ENCODE results near the gene CTH.
"Not testable (repeated sequence)": the region's sequence is repeated elsewhere in the genome, so short reads cannot be mapped to it uniquely, and the experiment has no call there.

The CTH gene

GRCh38 chr1:70405780-70406416 is 5.2 kb upstream of the CTH start:
- DNase-seq (ENCODE audit: low read depth in 4 of 4, low spot score in 1 of 4): no peak

GRCh38 chr1:70409136-70409535 is 1.9 kb upstream of the CTH start:
- no peak for DNase-seq (ENCODE audit: low read depth in 4 of 4, low spot score in 1 of 4)

GRCh38 chr1:70411360-70411844 is 334 bp downstream of the CTH start:
- peak in 1 of 4 experiments; percentile 2 for DNase-seq (ENCODE audit: low read depth in 4 of 4, low spot score in 1 of 4)

- DNase-seq (ENCODE audit: low read depth in 4 of 4, low spot score in 1 of 4): no peak
Measured at GRCh38 chr1:70415882-70416281, 4.8 kb downstream of the CTH start.

- DNase-seq (ENCODE audit: low read depth in 4 of 4, low spot score in 1 of 4): not testable (repeated sequence)
Measured at GRCh38 chr1:70418973-70419734, 8.1 kb downstream of the CTH start.

- no peak for DNase-seq (ENCODE audit: low read depth in 4 of 4, low spot score in 1 of 4)
Measured at GRCh38 chr1:70420320-70420719, 9.3 kb downstream of the CTH start.

- no peak for DNase-seq (ENCODE audit: low read depth in 4 of 4, low spot score in 1 of 4)
Measured at GRCh38 chr1:70426154-70427131, 15.4 kb downstream of the CTH start.

- no peak for DNase-seq (ENCODE audit: low read depth in 4 of 4, low spot score in 1 of 4)
Measured at GRCh38 chr1:70427976-70428375, 16.9 kb downstream of the CTH start.

GRCh38 chr1:70429219-70429618 is 18.2 kb downstream of the CTH start:
- no peak for DNase-seq (ENCODE audit: low read depth in 4 of 4, low spot score in 1 of 4)

- DNase-seq (ENCODE audit: low read depth in 4 of 4, low spot score in 1 of 4): no peak
Measured at GRCh38 chr1:70429757-70430156, 18.7 kb downstream of the CTH start.

GRCh38 chr1:70431317-70431716 is 20.2 kb downstream of the CTH start:
- DNase-seq (ENCODE audit: low read depth in 4 of 4, low spot score in 1 of 4): no peak

- no peak for DNase-seq (ENCODE audit: low read depth in 4 of 4, low spot score in 1 of 4)
Measured at GRCh38 chr1:70431874-70432273, 20.8 kb downstream of the CTH start.

GRCh38 chr1:70434253-70434859 is 23.3 kb downstream of the CTH start:
- DNase-seq (ENCODE audit: low read depth in 4 of 4, low spot score in 1 of 4): no peak

- no peak for DNase-seq (ENCODE audit: low read depth in 4 of 4, low spot score in 1 of 4)
Measured at GRCh38 chr1:70436622-70437251, 25.7 kb downstream of the CTH start.

GRCh38 chr1:70438529-70438928 is 27.5 kb downstream of the CTH start:
- DNase-seq (ENCODE audit: low read depth in 4 of 4, low spot score in 1 of 4): no peak

- no peak for DNase-seq (ENCODE audit: low read depth in 4 of 4, low spot score in 1 of 4)
Measured at GRCh38 chr1:70440642-70441391, 29.7 kb downstream of the CTH start.

- no peak for DNase-seq (ENCODE audit: low read depth in 4 of 4, low spot score in 1 of 4)
Measured at GRCh38 chr1:70441392-70442035, 30.4 kb downstream of the CTH start.

GRCh38 chr1:70442490-70442889 is 31.4 kb downstream of the CTH start:
- DNase-seq (ENCODE audit: low read depth in 4 of 4, low spot score in 1 of 4): no peak

- no peak for DNase-seq (ENCODE audit: low read depth in 4 of 4, low spot score in 1 of 4)
Measured at GRCh38 chr1:70443739-70444138, 32.7 kb downstream of the CTH start.

Data from stimulated activated CD4-positive, alpha-beta T cell treated with anti-CD3 and anti-CD28 coated beads, Interleukin-1b, Interleukin-23, amount 100 ng/mL, for 24 hours (primary cell).